KOPT-K1 (cell line): ENCODE results near the gene NT5DC2.

Source experiments
- H3K27ac ChIP-seq: fragments of 200-600 bp; sonication (generic); 2 replicates; pipeline ENCODE4 v1.5.1; 2016; ENCODE audit warnings: antibody characterized with exemption, mild to moderate bottlenecking, low read depth, low read length; ENCODE audit not compliant: poor library complexity, severe bottlenecking
- H3K36me3 ChIP-seq: fragments of 200-600 bp; sonication (generic); 2 replicates; pipeline ENCODE4 v1.5.1; 2017; ENCODE audit warnings: antibody characterized with exemption, mild to moderate bottlenecking, low read length, moderate library complexity; ENCODE audit not compliant: insufficient read depth
- H3K9me3 ChIP-seq: fragments of 200-600 bp; sonication (generic); 2 replicates; pipeline ENCODE4 v1.5.1; 2017; ENCODE audit warnings: antibody characterized with exemption, low read length, mild to moderate bottlenecking; ENCODE audit not compliant: insufficient read depth, poor library complexity, severe bottlenecking

The NT5DC2 gene

DNA sequence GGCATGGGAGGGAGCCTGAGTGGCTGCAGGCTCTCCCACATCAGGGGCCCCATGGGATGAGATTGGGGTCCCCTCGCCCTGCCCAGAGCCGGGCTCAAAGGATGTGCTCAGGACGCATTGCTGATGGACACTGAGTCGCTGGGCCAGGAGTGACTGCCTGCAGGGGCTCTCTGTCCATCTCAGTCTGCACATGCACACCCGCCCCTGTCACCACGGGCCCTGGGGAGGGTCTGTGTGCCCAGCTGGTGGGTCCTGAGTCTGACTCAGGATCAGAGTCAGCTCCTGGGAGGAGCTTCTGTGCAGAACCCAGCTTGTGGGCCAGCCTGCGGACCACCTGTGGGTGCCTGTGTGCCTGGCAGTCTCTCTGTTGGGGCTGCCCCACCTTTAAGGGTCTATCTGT lies 20.4 kb downstream of the NT5DC2 start:
- H3K36me3 ChIP-seq: no peaks in the 10 kb centered on the region
- no peaks in the 10 kb centered on the region for H3K9me3 ChIP-seq
- H3K27ac ChIP-seq: no peak overlapping the region

- H3K27ac ChIP-seq: no peak overlapping the region
- H3K9me3 ChIP-seq: no peaks in the 10 kb centered on the region
- H3K36me3 ChIP-seq: no peaks in the 10 kb centered on the region
These were observed 20.9 kb downstream of the NT5DC2 start for GRCh38 chr3:52512727-52513126.

DNA sequence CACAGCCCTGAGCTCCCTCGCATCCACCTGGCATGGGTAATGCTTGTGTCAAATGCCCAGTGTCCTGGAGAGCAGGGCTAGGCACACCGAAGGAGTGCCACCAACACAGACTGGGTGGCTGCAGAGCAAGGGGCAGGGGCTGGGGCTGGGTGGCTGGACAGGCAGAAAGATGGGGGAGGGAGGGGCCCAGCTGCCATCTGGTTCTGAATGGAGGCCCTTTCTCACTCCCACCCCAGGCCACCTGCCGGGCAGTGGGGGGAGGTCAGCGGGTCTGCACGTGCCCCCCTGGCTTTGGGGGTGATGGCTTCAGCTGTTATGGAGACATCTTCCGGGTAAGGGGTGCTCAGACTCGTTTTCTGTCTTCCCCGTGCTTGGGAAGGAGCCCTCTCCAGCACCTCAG lies 21.6 kb downstream of the NT5DC2 start:
- Histone ChIP-seq H3K36me3 (no peaks in the 10 kb centered on the region), H3K9me3 (no peaks in the 10 kb centered on the region), H3K27ac (no peak overlapping the region)

- Histone ChIP-seq H3K36me3 (no peaks in the 10 kb centered on the region), H3K9me3 (no peaks in the 10 kb centered on the region), H3K27ac (no peak overlapping the region)
These were observed 22.1 kb downstream of the NT5DC2 start for GRCh38 chr3:52511509-52511908.

DNA sequence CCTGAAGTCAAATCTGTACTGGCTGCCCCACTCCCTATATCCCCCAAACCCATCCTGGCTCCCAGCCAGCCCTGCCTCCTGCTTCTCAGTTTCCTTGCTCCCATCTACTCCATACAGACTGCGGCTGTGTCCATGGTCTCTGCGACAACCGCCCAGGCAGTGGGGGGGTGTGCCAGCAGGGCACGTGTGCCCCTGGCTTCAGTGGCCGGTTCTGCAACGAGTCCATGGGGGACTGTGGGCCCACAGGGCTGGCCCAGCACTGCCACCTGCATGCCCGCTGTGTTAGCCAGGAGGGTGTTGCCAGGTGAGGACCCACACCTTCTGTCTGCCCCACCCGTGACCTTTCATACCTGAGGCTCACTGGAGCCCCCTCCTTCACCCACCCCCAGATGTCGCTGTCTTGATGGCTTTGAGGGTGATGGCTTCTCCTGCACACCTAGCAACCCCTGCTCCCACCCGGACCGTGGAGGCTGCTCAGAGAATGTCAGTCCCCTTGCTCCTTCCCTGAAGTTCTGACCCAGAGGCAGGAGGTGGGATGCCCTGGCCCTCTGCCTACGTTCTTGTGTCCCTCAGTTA lies 23.8 kb downstream of the NT5DC2 start:
- H3K27ac ChIP-seq: no peak overlapping the region
- no peaks in the 10 kb centered on the region for H3K36me3 ChIP-seq
- no peaks in the 10 kb centered on the region for H3K9me3 ChIP-seq

- Histone ChIP-seq H3K9me3 (no peaks in the 10 kb centered on the region), H3K36me3 (no peaks in the 10 kb centered on the region), H3K27ac (no peak overlapping the region)
These were observed 26.3 kb downstream of the NT5DC2 start for GRCh38 chr3:52507359-52507758.

DNA sequence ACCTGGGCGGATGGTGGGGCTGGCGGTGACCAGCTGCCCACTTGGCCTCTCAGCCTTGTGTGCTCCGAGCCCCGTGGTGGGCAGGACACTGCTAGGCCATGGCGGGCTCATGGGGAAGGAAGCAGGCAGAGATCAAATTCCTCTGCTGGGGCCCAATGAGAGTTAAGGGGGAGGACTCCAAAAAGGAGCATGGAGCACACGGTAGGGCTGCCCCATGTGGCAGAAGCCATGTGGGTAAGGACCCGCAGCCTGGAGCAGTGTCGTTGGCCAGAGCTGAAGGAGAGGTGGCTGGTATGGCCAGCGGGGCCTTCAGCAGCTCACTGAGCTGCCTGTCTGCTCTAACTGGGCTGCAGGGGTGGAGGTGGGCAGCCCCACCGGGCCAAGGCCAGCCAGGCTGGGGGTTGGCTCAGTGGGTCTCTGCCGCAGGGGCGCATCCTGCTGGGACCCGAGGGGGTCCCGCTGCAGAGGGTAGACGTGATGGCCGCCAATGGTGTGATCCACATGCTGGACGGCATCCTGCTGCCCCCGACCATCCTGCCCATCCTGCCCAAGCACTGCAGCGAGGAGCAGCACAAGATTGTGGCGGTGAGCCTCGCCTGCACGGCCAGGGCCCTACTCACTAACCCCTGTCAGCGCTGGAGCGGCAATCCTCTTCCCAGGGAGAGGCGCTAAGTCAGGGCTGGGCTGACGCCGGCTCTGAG lies 27.2 kb downstream of the NT5DC2 start:
- no peak overlapping the region for H3K27ac ChIP-seq
- H3K36me3 ChIP-seq: no peaks in the 10 kb centered on the region

GRCh38 chr3:52504977-52505376 lies 28.7 kb downstream of the NT5DC2 start:
- no peaks in the 10 kb centered on the region for H3K36me3 ChIP-seq
- no peaks in the 10 kb centered on the region for H3K9me3 ChIP-seq
- H3K27ac ChIP-seq: no peak overlapping the region

More for the DNA sequence above, 27.2 kb downstream of the NT5DC2 start:
- no peaks in the 10 kb centered on the region for H3K9me3 ChIP-seq

DNA sequence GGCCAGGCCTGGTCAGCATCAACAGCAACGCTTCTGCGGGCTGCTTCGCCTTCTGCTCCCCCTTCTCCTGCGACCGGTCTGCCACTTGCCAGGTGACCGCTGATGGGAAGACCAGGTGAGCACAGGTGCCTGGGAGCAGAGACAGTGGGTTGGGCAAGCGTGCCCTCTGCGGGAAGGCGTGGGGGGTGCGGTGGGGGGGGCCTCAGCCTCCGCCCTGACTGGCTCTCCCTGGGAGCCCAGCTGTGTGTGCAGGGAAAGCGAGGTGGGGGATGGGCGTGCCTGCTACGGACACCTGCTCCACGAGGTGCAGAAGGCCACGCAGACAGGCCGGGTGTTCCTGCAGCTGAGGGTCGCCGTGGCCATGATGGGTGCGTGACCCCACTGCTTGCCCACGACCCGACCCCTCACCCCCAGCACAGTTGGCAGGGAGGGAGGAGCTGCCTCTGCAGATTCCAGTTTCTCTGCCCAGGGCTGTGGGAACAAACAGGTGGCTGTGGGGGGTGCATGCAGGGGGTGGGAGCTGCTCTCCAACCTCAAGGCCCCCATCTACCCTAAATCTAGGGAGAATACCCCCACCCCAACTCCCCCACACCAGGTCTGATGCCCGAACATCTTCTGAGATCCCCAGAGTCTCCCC lies 29.8 kb downstream of the NT5DC2 start:
- H3K27ac ChIP-seq: no peak overlapping the region
- H3K36me3 ChIP-seq: no peaks in the 10 kb centered on the region
- H3K9me3 ChIP-seq: no peaks in the 10 kb centered on the region

- no peak overlapping the region for H3K27ac ChIP-seq
- no peaks in the 10 kb centered on the region for H3K36me3 ChIP-seq
- H3K9me3 ChIP-seq: no peaks in the 10 kb centered on the region
These were observed 30.8 kb downstream of the NT5DC2 start for GRCh38 chr3:52502808-52503350.

DNA sequence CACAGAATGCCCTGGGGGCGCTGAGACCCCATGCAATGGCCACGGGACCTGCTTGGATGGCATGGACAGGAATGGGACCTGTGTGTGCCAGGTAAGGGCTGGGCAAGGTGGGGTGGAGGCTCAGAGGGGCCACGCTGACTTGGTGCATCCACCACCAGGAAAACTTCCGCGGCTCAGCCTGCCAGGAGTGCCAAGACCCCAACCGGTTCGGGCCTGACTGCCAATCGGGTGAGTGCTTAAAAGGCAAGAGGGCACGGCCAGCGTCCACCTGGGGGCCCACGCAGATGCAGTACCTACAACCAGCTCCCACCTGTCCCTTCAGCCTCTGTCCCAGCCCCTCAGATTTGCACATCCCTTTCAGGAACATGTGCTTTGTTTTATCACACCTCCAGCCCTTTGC lies 31.7 kb downstream of the NT5DC2 start:
- Histone ChIP-seq H3K27ac (no peak overlapping the region), H3K9me3 (no peaks in the 10 kb centered on the region), H3K36me3 (no peaks in the 10 kb centered on the region)

DNA sequence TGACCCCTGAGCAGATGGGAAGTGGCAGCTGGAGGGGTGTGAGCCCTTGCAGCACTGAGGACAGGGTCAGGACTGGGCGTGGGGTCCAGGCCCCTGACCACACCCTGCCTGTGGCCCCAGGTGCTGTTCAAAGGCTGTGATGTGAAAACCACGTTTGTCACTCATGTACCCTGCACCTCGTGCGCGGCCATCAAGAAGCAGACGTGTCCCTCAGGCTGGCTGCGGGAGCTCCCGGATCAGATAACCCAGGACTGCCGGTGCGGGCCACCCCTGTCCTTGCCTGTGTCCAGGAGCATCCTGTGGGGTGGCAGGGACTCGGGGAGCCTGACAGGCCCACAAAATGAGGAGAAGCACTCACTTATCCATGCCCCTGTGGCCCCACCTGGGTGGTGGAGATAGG lies 32.6 kb downstream of the NT5DC2 start:
- no peaks in the 10 kb centered on the region for H3K36me3 ChIP-seq
- no peak overlapping the region for H3K27ac ChIP-seq

DNA sequence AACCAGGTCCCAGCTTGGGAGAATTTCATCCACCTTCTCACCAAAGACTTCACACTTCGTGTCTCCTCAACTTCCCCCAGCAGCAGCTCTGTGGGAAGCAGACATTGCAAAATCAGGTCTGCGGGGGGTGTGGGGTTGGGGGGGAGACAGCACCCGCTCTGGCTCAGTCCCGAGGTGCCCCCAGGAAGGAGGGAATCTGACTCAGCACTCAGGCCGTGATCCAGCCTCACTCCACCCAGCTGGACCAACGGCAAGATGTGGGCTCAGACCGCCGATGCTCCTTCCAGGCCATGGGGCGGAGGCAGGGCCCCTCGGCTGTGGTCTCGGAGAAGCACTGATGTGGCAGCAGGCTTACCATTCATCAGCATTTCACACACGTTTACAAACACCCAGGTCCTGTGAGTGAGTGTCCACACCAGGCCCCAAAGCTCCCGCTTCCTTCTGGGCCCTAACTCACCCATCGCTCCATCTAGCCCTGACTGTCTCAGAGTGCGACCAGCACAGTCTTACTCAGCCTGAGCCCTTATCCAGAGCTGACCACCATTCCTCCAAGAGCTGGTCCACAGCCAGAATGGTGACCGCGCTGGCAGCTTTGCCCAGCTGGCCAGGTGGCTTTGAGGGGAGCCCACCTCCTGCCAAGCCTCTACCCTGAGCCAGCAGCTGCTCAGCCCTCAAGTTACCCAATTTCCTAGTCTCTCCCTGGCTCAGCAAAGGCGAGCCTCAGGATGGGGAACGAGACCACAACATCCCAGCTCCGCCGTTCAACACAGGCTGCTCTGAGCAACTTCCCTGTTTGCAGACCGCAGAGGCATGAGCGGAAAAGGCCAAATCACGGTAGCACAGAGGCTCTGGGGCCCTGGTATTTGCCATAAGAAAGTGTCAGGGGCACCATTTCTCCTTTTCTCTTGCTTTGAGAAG lies 35.3 kb downstream of the NT5DC2 start:
- peaks cover 3% of the 10 kb centered on the region; the same call in 1 of the 2 replicates for H3K36me3 ChIP-seq
- H3K27ac ChIP-seq: no peak overlapping the region
- no peaks in the 10 kb centered on the region for H3K9me3 ChIP-seq

More for the DNA sequence above, 32.6 kb downstream of the NT5DC2 start:
- H3K9me3 ChIP-seq: no peaks in the 10 kb centered on the region

DNA sequence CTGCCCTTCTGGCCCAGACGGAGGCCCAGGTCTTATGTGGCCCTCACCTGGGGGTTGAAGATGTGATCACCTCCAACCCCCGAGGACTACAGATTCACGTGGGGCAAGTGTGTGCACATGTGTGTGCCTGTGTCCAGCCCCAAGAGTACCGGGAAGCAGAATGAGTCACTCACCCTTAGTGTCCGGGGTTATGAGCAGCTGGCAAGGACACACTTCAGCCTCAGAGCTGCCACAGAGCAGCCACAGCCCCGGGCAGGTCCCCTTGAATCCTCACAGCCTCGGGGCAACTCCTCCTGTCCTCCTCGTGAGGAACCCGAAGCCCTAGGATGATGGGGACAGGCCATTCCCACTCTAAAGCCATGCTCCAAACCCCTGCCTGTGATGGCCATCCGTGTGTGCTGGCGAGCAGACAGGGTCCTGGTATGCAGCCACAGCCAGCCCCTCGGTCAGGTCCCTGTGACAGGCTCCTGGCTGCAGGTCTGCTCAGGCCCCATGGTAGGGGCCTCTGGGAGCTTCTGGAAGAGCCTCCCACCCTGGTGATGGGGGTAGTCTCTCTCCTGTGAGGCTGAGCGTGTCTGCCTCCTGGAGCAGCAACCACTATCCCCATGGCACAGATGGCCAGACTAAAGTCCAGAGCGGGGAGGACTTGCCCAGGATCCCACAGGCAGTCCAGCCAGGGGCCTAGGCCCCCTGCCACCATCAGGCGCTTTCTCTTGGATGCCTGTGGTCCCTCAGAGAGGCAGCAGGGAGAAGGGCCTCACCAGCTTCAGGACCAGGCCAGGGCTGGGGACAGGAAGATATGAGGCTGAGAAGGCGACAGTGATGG lies 37.7 kb downstream of the NT5DC2 start:
- peaks cover 27% of the 10 kb centered on the region for H3K36me3 ChIP-seq
- no peaks in the 10 kb centered on the region for H3K9me3 ChIP-seq
- H3K27ac ChIP-seq: no peak overlapping the region
